Esophagus muscularis mucosa (tissue), 4 donors: ENCODE data around the gene SLX4IP. TPM values are rescaled to one million over a fixed set of nuclear protein-coding genes. Genes with fewer than 3 reads are reported as not detected.

Source experiments
- DNase-seq: peaks from one replicate; pipeline ENCODE4 v3.0.0-alpha.2; 2017; ENCODE audit errors: extremely low spot score
- H3K27ac ChIP-seq, 4 donors: fragments of 200-600 bp; sonication (generic); replicated peaks in 1 of 4; 1 replicate in 3 of 4; 2 replicates in 1 of 4; pipeline ENCODE4 v1.5.1; 2016 to 2019; ENCODE audit warnings: mild to moderate bottlenecking in 1 of 4
- H3K27me3 ChIP-seq, 4 donors: fragments of 200-600 bp; sonication (generic); one replicate each; pipeline versions ENCODE4 v1.5.1 to v1.6.0; 2016 to 2019
- H3K36me3 ChIP-seq, 4 donors: fragments of 200-600 bp; sonication (generic); one replicate each; pipeline ENCODE4 v1.5.1; 2016 to 2019
- H3K4me1 ChIP-seq, 4 donors: fragments of 200-600 bp; sonication (generic); one replicate each; pipeline ENCODE4 v1.5.1; 2016 to 2019
- H3K4me3 ChIP-seq, 4 donors: fragments of 200-600 bp; sonication (generic); 1 replicate in 2 of 4; 2 replicates in 2 of 4; pipeline ENCODE4 v1.5.1; 2016 to 2019; ENCODE audit warnings: mild to moderate bottlenecking in 4 of 4, moderate library complexity in 1 of 4
- H3K9me3 ChIP-seq, 4 donors: fragments of 200-600 bp; sonication (generic); 1 replicate in 3 of 4; 2 replicates in 1 of 4; pipeline ENCODE4 v1.5.1; 2016 to 2019
- CTCF ChIP-seq, 3 experiments: fragments of 200-600 bp in 2 of 3; fragments of 450-650 bp in 1 of 3; sonication (generic) in 2 of 3; IDR thresholded peaks; one replicate each; pipeline ENCODE4 v1.5.1; 2017 to 2019; ENCODE audit warnings: antibody characterized with exemption in 3 of 3, mild to moderate bottlenecking in 2 of 3, moderate library complexity in 1 of 3
- EP300 ChIP-seq: sonication (generic); formaldehyde crosslinking; IDR thresholded peaks from one replicate; pipeline ENCODE4 v1.6.1; 2017; ENCODE audit warnings: antibody characterized with exemption
- POLR2A ChIP-seq: fragments of 450-650 bp; IDR thresholded peaks from one replicate; pipeline ENCODE4 v1.6.1; 2017; ENCODE audit warnings: antibody characterized with exemption, moderate library complexity, mild to moderate bottlenecking, low read depth
- POLR2AphosphoS5 ChIP-seq, 2 donors: sonication (generic); formaldehyde crosslinking; IDR thresholded peaks; one replicate each; pipeline ENCODE4 v1.6.1; 2017; ENCODE audit warnings: antibody characterized with exemption in 2 of 2
- WGBS: methylation state at CpG from one replicate; pipeline ENCODE4 v1.1.5; 2018; 5-methylcytosine and 5-hydroxymethylcytosine counted together
- intact Hi-C: fragments of 100-400 bp; cut with DNase I; formaldehyde crosslinking; loops from one replicate; pipeline ENCODE4 v1.15.1; 2023
- total RNA-seq, 4 donors: library from RNA; depleted of rRNA; stranded (reverse); fragments of >200 nt; gene quantifications; one replicate each; pipeline versions ENCODE4 v1.1.0 to v1.2.1, GENCODE V29; 2016

SLX4IP gene
- total RNA-seq, 4 donors from 2014 or later: 1.2 to 2.1 (median 1.5) TPM

GRCh38 chr20:10559266-10559665 is 124.2 kb downstream of the SLX4IP start:
- Histone ChIP-seq H3K27me3 (no peaks in the 10 kb centered on the region), H3K9me3 (no peaks in the 10 kb centered on the region), H3K4me3 (no peak overlapping the region), H3K36me3 (no peaks in the 10 kb centered on the region), H3K4me1 (peaks cover 0 to 8% (median 0%) of the 10 kb centered on the region in 4 donors), H3K27ac (no peak overlapping the region)
- no peak for TF ChIP-seq POLR2A
- no peak for TF ChIP-seq POLR2AphosphoS5 (IDR thresholded peaks at IDR 0.05)
- TF ChIP-seq EP300: no peak
- TF ChIP-seq CTCF (IDR thresholded peaks at IDR 0.05): no peak
- intact Hi-C loops: loop anchor here (10.0 kb wide), 2 partner anchors 86 to 976 kb away; no protein-coding TSS in a partner anchor
- no peak for DNase-seq

- no peak for TF ChIP-seq EP300
- TF ChIP-seq CTCF (IDR thresholded peaks at IDR 0.05): no peak
- no peak for TF ChIP-seq POLR2A
- no peak for TF ChIP-seq POLR2AphosphoS5 (IDR thresholded peaks at IDR 0.05)
- H3K9me3 ChIP-seq: no peaks in the 10 kb centered on the region
- H3K4me3 ChIP-seq: no peak overlapping the region
- intact Hi-C loops: no loop called here
- no peaks in the 10 kb centered on the region for H3K27me3 ChIP-seq
- peaks cover 0 to 6% (median 0%) of the 10 kb centered on the region in 4 donors for H3K4me1 ChIP-seq
- no peaks in the 10 kb centered on the region for H3K36me3 ChIP-seq
- no peak for DNase-seq
- H3K27ac ChIP-seq: no peak overlapping the region
- WGBS: 82% methylated on average over 2 of the region's 2 CpGs
Observed at GRCh38 chr20:10560686-10561085, 125.6 kb downstream of the SLX4IP start.

GRCh38 chr20:10561302-10561701 is 126.2 kb downstream of the SLX4IP start:
- no peak for DNase-seq
- no peak for TF ChIP-seq POLR2A
- Histone ChIP-seq H3K4me1 (no peaks in the 10 kb centered on the region), H3K4me3 (no peak overlapping the region), H3K9me3 (no peaks in the 10 kb centered on the region), H3K36me3 (no peaks in the 10 kb centered on the region), H3K27ac (no peak overlapping the region), H3K27me3 (no peaks in the 10 kb centered on the region)
- intact Hi-C loops: no loop called here

- 93% methylated on average over 4 of the region's 4 CpGs for WGBS
Observed at GRCh38 chr20:10562899-10563298, 127.8 kb downstream of the SLX4IP start.

GRCh38 chr20:10563935-10564492 is 128.9 kb downstream of the SLX4IP start:
- no peaks in the 10 kb centered on the region for H3K36me3 ChIP-seq
- intact Hi-C loops: no loop called here
- TF ChIP-seq EP300 (no peak), POLR2AphosphoS5 (IDR thresholded peaks at IDR 0.05) (no peak), CTCF (IDR thresholded peaks at IDR 0.05) (no peak), POLR2A (no peak)
- no peak for DNase-seq
- no peak overlapping the region for H3K27ac ChIP-seq
- no peak overlapping the region for H3K4me3 ChIP-seq
- 87% methylated on average over 3 of the region's 3 CpGs for whole genome bisulfite sequencing
- no peaks in the 10 kb centered on the region for H3K27me3 ChIP-seq
- no peaks in the 10 kb centered on the region for H3K4me1 ChIP-seq
- H3K9me3 ChIP-seq: no peaks in the 10 kb centered on the region

More at GRCh38 chr20:10562899-10563298, 127.8 kb downstream of the SLX4IP start:
- TF ChIP-seq POLR2AphosphoS5 (IDR thresholded peaks at IDR 0.05) (no peak), EP300 (no peak), POLR2A (no peak), CTCF (IDR thresholded peaks at IDR 0.05) (no peak)
- Histone ChIP-seq H3K4me1 (no peaks in the 10 kb centered on the region), H3K4me3 (no peak overlapping the region), H3K27ac (no peak overlapping the region), H3K9me3 (no peaks in the 10 kb centered on the region), H3K27me3 (no peaks in the 10 kb centered on the region), H3K36me3 (no peaks in the 10 kb centered on the region)
- intact Hi-C loops: no loop called here
- DNase-seq: no peak
